Neural cell (in vitro differentiated cells): ENCODE measurements around the gene SMAGP. TPM values are rescaled to one million over a fixed set of nuclear protein-coding genes. Genes with fewer than 3 reads are reported as not detected.

Source experiments
- H2AFZ ChIP-seq: fragments of 200-600, 300-800 bp; sonication (generic), shearing (Covaris generic); 2 replicates; pipeline ENCODE4 v1.6.0; 2014; ENCODE audit warnings: low read depth, mild to moderate bottlenecking, antibody characterized with exemption, low read length, moderate library complexity
- H3F3A ChIP-seq: fragments of 200-600 bp; shearing (Covaris generic); 2 replicates; pipeline ENCODE4 v1.6.1; 2016; ENCODE audit warnings: mild to moderate bottlenecking, moderate library complexity, mixed read lengths, antibody characterized with exemption, low read length; ENCODE audit not compliant: insufficient read depth, poor library complexity, severe bottlenecking
- H3K27ac ChIP-seq: fragments of 200-600, 300-800 bp; sonication (generic), shearing (Covaris generic); 2 replicates; pipeline ENCODE4 v1.5.1; 2014; ENCODE audit warnings: mild to moderate bottlenecking, low read length, moderate library complexity
- H3K27me3 ChIP-seq: fragments of 300-800, 200-600 bp; sonication (generic), shearing (Covaris generic); 2 replicates; pipeline ENCODE4 v1.6.0; 2014; ENCODE audit warnings: mild to moderate bottlenecking, low read depth, low read length, moderate library complexity; ENCODE audit not compliant: insufficient read depth
- H3K36me3 ChIP-seq: fragments of 300-800, 200-600 bp; sonication (generic), shearing (Covaris generic); 2 replicates; pipeline ENCODE4 v1.5.1; 2014; ENCODE audit warnings: mild to moderate bottlenecking, antibody characterized with exemption, low read length, moderate library complexity; ENCODE audit not compliant: insufficient read depth
- H3K4me2 ChIP-seq: fragments of 300-800, 200-600 bp; sonication (generic), shearing (Covaris generic); 2 replicates; pipeline ENCODE4 v1.6.0; 2014; ENCODE audit warnings: mild to moderate bottlenecking, low read length
- H3K4me3 ChIP-seq: fragments of 300-800, 200-600 bp; sonication (generic), shearing (Covaris generic); 2 replicates; pipeline ENCODE4 v1.5.1; 2014; ENCODE audit warnings: mild to moderate bottlenecking, low read length, moderate library complexity
- H3K79me2 ChIP-seq: fragments of 200-600 bp; shearing (Covaris generic); replicated peaks from 2 replicates; pipeline ENCODE4 v1.6.0; 2014; ENCODE audit warnings: mild to moderate bottlenecking, low read length, moderate library complexity; ENCODE audit not compliant: insufficient read depth
- H3K9ac ChIP-seq: fragments of 300-800, 200-600 bp; sonication (generic), shearing (Covaris generic); 2 replicates; pipeline ENCODE4 v1.6.1; 2016; ENCODE audit warnings: mild to moderate bottlenecking, low read length, mixed read lengths
- H3K9me2 ChIP-seq: fragments of 200-600 bp; shearing (Covaris generic); 2 replicates; pipeline ENCODE4 v1.6.1; 2016; ENCODE audit warnings: mild to moderate bottlenecking, low read length, mixed read lengths; ENCODE audit not compliant: insufficient read depth
- H3K9me3 ChIP-seq: fragments of 200-600, 300-800 bp; sonication (generic), shearing (Covaris generic); 2 replicates; pipeline ENCODE4 v1.6.1; 2016; ENCODE audit warnings: mild to moderate bottlenecking, mixed run types, low read length, moderate library complexity, mixed read lengths
- H4K20me1 ChIP-seq: fragments of 200-600 bp; shearing (Covaris generic); 2 replicates; pipeline ENCODE4 v1.6.1; 2016; ENCODE audit warnings: mild to moderate bottlenecking, mixed run types; ENCODE audit not compliant: insufficient read depth
- EP300 ChIP-seq: fragments of 450-650 bp; conservative IDR thresholded peaks from 2 replicates; pipeline ENCODE4 v1.6.1; 2014; ENCODE audit warnings: antibody characterized with exemption, mild to moderate bottlenecking, moderate library complexity; ENCODE audit not compliant: poor library complexity, severe bottlenecking
- EZH2 ChIP-seq: fragments of 200-600, 300-800 bp; shearing (Covaris generic), sonication (generic); IDR thresholded peaks from 2 replicates; pipeline ENCODE4 v1.6.1; 2014; ENCODE audit warnings: antibody characterized with exemption, low read length, borderline replicate concordance, mild to moderate bottlenecking; ENCODE audit not compliant: insufficient read depth, poor library complexity, severe bottlenecking
- MXI1 ChIP-seq: fragments of 450-650 bp; conservative IDR thresholded peaks from 2 replicates; pipeline ENCODE4 v1.6.1; 2014; ENCODE audit warnings: antibody characterized with exemption, mild to moderate bottlenecking; ENCODE audit not compliant: poor library complexity, severe bottlenecking
- POLR2AphosphoS5 ChIP-seq: IDR thresholded peaks from 2 replicates; pipeline ENCODE4 v1.6.1; 2012
- RAD21 ChIP-seq: fragments of 450-650 bp; conservative IDR thresholded peaks from 2 replicates; pipeline ENCODE4 v1.6.1; 2014; ENCODE audit warnings: antibody characterized with exemption, mild to moderate bottlenecking, moderate library complexity
- SMC3 ChIP-seq: fragments of 450-650 bp; conservative IDR thresholded peaks from 2 replicates; pipeline ENCODE4 v1.6.1; 2014; ENCODE audit warnings: antibody characterized with exemption, mild to moderate bottlenecking, moderate library complexity; ENCODE audit not compliant: poor library complexity
- TAF1 ChIP-seq: IDR thresholded peaks from 2 replicates; pipeline ENCODE4 v1.6.1; 2012; ENCODE audit warnings: low read depth
- polyA plus RNA-seq: library from polyadenylated mRNA; depleted of rRNA; stranded (reverse); fragments of >200 nt; gene quantifications from 2 replicates; pipeline ENCODE4 v1.2.3, GENCODE V29; 2014
- TF ChIP-seq, protein P1 (sequence below): IDR thresholded peaks from 2 replicates; pipeline ENCODE4 v1.6.1; 2012; ENCODE audit warnings: borderline replicate concordance
- TF ChIP-seq, protein P2 (sequence below): fragments of 450-650 bp; IDR thresholded peaks from 2 replicates; pipeline ENCODE4 v1.5.1; 2014; ENCODE audit warnings: antibody characterized with exemption, mild to moderate bottlenecking, moderate library complexity; ENCODE audit not compliant: poor library complexity, severe bottlenecking

The SMAGP gene
- polyA plus RNA-seq, 1 donor from 2014 or later = not detected

DNA sequence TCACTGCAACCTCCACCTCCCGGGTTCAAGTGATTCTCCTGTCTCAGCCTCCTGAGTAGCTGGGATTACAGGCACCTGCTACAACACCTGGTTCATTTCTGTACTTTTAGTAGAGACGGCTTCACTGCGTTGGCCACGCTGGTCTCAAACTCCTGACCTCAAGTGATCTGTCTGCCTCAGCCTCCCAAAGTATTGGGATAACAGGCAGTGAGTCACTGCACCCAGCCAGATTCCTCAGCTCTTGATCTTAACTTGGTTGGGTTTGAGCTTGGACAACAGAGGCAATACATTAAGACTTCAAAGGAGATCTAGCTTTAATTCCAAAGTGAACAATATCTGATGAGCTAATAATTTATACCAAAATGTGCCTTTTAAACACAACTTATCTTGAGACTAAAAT, 25.9 kb downstream of the SMAGP start:
- Histone ChIP-seq H3K36me3 (peaks cover 6% of the 10 kb centered on the region), H3K4me2 (no peak overlapping the region), H3K9ac (no peak overlapping the region), H4K20me1 (no peaks in the 10 kb centered on the region), H3K9me3 (no peaks in the 10 kb centered on the region), H3K9me2 (no peaks in the 10 kb centered on the region), H3K27ac (no peak overlapping the region), H3K4me3 (no peak overlapping the region), H3K27me3 (no peaks in the 10 kb centered on the region), H3F3A (no peaks in the 10 kb centered on the region), H3K79me2 (peaks cover 11% of the 10 kb centered on the region), H2AFZ (no peak overlapping the region)
- TF ChIP-seq POLR2AphosphoS5 (no peak), EP300 (no peak), SMC3 (no peak), RAD21 (no peak), EZH2 (no peak), TAF1 (no peak), MXI1 (no peak)
- TF ChIP-seq, protein P1, sequence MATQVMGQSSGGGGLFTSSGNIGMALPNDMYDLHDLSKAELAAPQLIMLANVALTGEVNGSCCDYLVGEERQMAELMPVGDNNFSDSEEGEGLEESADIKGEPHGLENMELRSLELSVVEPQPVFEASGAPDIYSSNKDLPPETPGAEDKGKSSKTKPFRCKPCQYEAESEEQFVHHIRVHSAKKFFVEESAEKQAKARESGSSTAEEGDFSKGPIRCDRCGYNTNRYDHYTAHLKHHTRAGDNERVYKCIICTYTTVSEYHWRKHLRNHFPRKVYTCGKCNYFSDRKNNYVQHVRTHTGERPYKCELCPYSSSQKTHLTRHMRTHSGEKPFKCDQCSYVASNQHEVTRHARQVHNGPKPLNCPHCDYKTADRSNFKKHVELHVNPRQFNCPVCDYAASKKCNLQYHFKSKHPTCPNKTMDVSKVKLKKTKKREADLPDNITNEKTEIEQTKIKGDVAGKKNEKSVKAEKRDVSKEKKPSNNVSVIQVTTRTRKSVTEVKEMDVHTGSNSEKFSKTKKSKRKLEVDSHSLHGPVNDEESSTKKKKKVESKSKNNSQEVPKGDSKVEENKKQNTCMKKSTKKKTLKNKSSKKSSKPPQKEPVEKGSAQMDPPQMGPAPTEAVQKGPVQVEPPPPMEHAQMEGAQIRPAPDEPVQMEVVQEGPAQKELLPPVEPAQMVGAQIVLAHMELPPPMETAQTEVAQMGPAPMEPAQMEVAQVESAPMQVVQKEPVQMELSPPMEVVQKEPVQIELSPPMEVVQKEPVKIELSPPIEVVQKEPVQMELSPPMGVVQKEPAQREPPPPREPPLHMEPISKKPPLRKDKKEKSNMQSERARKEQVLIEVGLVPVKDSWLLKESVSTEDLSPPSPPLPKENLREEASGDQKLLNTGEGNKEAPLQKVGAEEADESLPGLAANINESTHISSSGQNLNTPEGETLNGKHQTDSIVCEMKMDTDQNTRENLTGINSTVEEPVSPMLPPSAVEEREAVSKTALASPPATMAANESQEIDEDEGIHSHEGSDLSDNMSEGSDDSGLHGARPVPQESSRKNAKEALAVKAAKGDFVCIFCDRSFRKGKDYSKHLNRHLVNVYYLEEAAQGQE = no peak
- TF ChIP-seq, protein P2, sequence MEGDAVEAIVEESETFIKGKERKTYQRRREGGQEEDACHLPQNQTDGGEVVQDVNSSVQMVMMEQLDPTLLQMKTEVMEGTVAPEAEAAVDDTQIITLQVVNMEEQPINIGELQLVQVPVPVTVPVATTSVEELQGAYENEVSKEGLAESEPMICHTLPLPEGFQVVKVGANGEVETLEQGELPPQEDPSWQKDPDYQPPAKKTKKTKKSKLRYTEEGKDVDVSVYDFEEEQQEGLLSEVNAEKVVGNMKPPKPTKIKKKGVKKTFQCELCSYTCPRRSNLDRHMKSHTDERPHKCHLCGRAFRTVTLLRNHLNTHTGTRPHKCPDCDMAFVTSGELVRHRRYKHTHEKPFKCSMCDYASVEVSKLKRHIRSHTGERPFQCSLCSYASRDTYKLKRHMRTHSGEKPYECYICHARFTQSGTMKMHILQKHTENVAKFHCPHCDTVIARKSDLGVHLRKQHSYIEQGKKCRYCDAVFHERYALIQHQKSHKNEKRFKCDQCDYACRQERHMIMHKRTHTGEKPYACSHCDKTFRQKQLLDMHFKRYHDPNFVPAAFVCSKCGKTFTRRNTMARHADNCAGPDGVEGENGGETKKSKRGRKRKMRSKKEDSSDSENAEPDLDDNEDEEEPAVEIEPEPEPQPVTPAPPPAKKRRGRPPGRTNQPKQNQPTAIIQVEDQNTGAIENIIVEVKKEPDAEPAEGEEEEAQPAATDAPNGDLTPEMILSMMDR = no peak

DNA sequence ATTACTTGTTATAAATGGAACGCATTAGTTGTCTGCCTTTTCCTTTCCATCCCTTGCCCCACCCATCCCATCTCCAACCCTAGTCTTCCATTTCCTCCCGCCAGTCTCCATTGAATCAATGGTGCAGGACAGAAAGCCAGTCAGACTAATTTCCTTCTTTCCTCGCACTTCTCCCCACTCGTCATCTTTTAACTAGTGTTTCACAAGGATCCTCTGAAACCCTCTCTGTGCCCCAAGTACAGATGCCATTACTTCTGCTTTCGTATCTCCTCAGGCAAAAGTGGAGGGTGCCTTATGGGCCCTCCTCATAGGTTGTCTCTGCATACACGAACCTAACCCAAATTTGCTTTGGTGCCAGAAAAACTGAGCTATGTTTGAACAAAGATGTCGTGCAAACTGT, 27.3 kb downstream of the SMAGP start:
- H3F3A ChIP-seq = no peaks in the 10 kb centered on the region
- no peaks in the 10 kb centered on the region for H3K9me2 ChIP-seq
- H3K9ac ChIP-seq = no peak overlapping the region
- H2AFZ ChIP-seq = no peak overlapping the region
- no peak overlapping the region for H3K27ac ChIP-seq
- H3K4me3 ChIP-seq = no peak overlapping the region
- peaks cover 11% of the 10 kb centered on the region for H3K79me2 ChIP-seq
- H3K36me3 ChIP-seq = peaks cover 6% of the 10 kb centered on the region
- H3K4me2 ChIP-seq = no peak overlapping the region
- H3K9me3 ChIP-seq = no peaks in the 10 kb centered on the region
- H4K20me1 ChIP-seq = no peaks in the 10 kb centered on the region
- no peak for TF ChIP-seq TAF1
- no peaks in the 10 kb centered on the region for H3K27me3 ChIP-seq

DNA sequence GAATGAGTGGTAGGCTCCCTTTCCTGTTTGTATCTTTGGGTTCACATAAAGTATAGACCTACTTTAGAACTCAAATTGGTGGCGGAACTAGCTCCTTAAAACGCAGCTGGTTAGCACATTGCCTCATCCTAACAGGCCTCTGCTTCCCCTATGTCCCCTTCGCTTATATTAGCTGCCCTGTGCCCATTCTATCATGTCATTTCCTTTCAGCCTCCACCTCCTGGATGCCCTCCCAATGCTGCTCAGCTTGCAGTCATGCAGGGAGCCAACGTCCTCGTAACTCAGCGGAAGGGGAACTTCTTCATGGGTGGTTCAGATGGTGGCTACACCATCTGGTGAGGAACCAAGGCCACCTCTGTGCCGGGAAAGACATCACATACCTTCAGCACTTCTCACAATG, 28.1 kb downstream of the SMAGP start:
- no peak overlapping the region for H3K27ac ChIP-seq
- no peaks in the 10 kb centered on the region for H3K9me3 ChIP-seq
- no peaks in the 10 kb centered on the region for H3F3A ChIP-seq
- no peak overlapping the region for H3K9ac ChIP-seq
- H3K79me2 ChIP-seq = peaks cover 11% of the 10 kb centered on the region
- H2AFZ ChIP-seq = no peak overlapping the region
- no peaks in the 10 kb centered on the region for H4K20me1 ChIP-seq
- no peaks in the 10 kb centered on the region for H3K9me2 ChIP-seq
- H3K36me3 ChIP-seq = peaks cover 6% of the 10 kb centered on the region
- no peaks in the 10 kb centered on the region for H3K27me3 ChIP-seq
- no peak overlapping the region for H3K4me2 ChIP-seq
- H3K4me3 ChIP-seq = no peak overlapping the region
- no peak for TF ChIP-seq MXI1
- no peak for TF ChIP-seq RAD21
